ENCODE measurements around the gene SPAG16.

The SPAG16 gene

DNA sequence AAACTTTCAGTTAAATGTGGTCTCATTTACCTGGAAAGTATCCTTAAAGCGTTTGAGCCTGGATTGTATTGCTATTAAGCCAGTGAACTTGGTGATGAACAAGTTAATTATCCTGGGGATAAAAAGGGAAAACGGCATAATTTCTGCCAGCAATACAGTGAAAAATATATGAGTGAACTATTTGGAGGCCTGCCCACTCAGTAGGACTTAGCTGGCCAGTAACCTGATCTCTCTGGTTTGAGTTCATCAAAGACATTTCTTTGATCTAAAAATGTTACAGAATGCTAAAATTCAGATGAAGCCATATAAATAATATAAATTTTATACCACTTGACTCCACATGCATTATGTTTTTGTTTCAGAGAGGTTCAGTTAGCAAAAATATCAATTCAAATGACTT, 885.5 kb downstream of the SPAG16 start:
- DNase-seq (ENCODE audit: low read depth), result no peak
- no peak overlapping the region for H3K4me3 ChIP-seq (ENCODE audit: low read depth, low read length)
- TF ChIP-seq MYC (IDR thresholded peaks at IDR 0.05; ENCODE audit: low read depth, low read length) (no peak), POLR2A (IDR thresholded peaks at IDR 0.05; ENCODE audit: extremely low read depth, insufficient read length) (no peak)
- TF ChIP-seq, protein P1, sequence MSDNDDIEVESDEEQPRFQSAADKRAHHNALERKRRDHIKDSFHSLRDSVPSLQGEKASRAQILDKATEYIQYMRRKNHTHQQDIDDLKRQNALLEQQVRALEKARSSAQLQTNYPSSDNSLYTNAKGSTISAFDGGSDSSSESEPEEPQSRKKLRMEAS (IDR thresholded peaks at IDR 0.05; ENCODE audit: low read depth, low read length), result no peak
- TF ChIP-seq, protein P2, sequence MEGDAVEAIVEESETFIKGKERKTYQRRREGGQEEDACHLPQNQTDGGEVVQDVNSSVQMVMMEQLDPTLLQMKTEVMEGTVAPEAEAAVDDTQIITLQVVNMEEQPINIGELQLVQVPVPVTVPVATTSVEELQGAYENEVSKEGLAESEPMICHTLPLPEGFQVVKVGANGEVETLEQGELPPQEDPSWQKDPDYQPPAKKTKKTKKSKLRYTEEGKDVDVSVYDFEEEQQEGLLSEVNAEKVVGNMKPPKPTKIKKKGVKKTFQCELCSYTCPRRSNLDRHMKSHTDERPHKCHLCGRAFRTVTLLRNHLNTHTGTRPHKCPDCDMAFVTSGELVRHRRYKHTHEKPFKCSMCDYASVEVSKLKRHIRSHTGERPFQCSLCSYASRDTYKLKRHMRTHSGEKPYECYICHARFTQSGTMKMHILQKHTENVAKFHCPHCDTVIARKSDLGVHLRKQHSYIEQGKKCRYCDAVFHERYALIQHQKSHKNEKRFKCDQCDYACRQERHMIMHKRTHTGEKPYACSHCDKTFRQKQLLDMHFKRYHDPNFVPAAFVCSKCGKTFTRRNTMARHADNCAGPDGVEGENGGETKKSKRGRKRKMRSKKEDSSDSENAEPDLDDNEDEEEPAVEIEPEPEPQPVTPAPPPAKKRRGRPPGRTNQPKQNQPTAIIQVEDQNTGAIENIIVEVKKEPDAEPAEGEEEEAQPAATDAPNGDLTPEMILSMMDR (IDR thresholded peaks at IDR 0.05; ENCODE audit: low read depth, low read length), result no peak

DNA sequence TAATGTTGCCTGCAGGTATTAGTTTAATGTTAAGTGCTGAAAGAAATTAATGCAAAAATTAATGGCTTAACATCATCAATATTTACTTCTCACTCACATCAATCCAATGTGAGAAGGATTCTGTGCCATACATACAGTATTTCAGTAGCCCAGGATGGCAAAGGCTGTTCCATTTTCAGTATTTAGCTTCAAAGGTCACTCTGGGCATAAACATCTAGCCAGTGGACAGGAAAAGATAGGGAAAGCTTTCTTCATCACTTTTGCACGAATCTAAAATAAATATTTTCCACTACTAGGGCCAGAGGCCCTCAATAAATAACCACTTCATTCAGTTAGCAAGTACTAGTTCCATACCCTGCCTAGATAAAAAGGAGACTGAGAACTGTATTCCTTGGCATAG, 890.3 kb downstream of the SPAG16 start:
- no peak for DNase-seq (ENCODE audit: low read depth)
- TF ChIP-seq, protein P1 (IDR thresholded peaks at IDR 0.05; ENCODE audit: low read depth, low read length), result no peak
- TF ChIP-seq, protein P2 (IDR thresholded peaks at IDR 0.05; ENCODE audit: low read depth, low read length), result no peak
- TF ChIP-seq POLR2A (IDR thresholded peaks at IDR 0.05; ENCODE audit: extremely low read depth, insufficient read length) (no peak), MYC (IDR thresholded peaks at IDR 0.05; ENCODE audit: low read depth, low read length) (no peak)

DNA sequence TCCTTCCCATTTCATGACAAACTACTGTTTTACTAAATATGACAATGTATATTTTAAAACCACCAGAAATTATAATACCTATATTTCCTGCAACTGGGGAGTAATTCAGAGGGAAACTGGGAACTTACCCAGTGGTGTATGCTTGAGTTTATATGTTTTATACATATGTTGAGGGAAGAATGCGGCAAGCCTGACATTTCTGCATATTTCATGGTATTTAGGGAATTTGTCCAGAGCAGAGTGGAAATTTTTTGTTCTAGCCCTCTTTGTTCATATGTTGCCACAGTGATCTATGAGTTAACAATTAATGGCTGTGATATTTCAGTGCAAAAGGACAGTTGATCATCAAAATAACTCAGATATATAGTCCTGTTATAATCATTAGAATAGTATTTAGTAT, 895.8 kb downstream of the SPAG16 start:
- TF ChIP-seq, protein P1 (IDR thresholded peaks at IDR 0.05; ENCODE audit: low read depth, low read length), result no peak
- TF ChIP-seq, protein P2 (IDR thresholded peaks at IDR 0.05; ENCODE audit: low read depth, low read length), result no peak
- no peak for TF ChIP-seq POLR2A (IDR thresholded peaks at IDR 0.05; ENCODE audit: extremely low read depth, insufficient read length)
- no peak for TF ChIP-seq MYC (IDR thresholded peaks at IDR 0.05; ENCODE audit: low read depth, low read length)
- DNase-seq (ENCODE audit: low read depth), result no peak
- H3K4me3 ChIP-seq (ENCODE audit: low read depth, low read length), result no peak overlapping the region

More for the DNA sequence above, 890.3 kb downstream of the SPAG16 start:
- H3K4me3 ChIP-seq (ENCODE audit: low read depth, low read length), result no peak overlapping the region

DNA sequence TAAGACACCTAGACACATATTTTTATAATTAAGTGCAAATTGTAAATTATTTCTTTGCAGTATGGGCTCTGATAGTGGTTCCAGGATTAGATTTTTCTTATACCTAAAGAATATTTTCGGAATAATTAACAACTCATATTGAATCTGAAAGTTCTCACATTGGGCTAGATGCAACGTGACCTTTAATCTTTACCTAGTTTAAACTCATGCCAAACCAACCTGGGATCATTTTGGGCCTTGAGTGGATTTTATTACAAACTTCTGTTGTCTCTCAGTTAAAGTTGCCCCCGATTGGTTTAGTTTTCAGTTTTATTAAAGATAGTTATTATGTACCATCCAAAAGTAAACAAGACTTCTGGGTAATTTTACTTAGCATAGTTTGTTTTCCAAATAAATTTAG, 896.4 kb downstream of the SPAG16 start:
- no peak for DNase-seq (ENCODE audit: low read depth)
- no peak for TF ChIP-seq POLR2A (IDR thresholded peaks at IDR 0.05; ENCODE audit: extremely low read depth, insufficient read length)
- TF ChIP-seq, protein P2 (IDR thresholded peaks at IDR 0.05; ENCODE audit: low read depth, low read length), result no peak
- TF ChIP-seq MYC (IDR thresholded peaks at IDR 0.05; ENCODE audit: low read depth, low read length), result no peak
- TF ChIP-seq, protein P1 (IDR thresholded peaks at IDR 0.05; ENCODE audit: low read depth, low read length), result no peak

DNA sequence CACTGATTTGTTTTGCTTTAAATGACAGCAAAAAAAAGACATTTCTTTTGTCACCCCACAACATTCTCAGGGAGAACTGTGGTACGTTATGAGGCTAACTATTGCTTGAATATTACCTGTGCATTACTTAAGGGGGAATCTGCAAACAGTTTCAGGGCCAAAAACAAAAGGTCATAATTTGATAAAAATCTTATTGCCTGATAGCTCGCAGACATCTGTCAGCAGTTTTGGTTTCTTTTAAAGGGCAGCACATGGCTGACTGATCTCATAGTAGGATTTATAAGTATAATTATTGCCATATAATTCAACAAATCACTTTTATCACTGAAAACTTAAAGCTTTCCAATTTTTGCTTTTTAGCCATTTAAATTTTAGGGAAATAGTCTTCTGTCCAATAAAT, 900.2 kb downstream of the SPAG16 start:
- H3K4me3 ChIP-seq (ENCODE audit: low read depth, low read length), result no peak overlapping the region
- TF ChIP-seq, protein P1 (IDR thresholded peaks at IDR 0.05; ENCODE audit: low read depth, low read length), result no peak
- TF ChIP-seq POLR2A (IDR thresholded peaks at IDR 0.05; ENCODE audit: extremely low read depth, insufficient read length), result no peak
- TF ChIP-seq MYC (IDR thresholded peaks at IDR 0.05; ENCODE audit: low read depth, low read length), result no peak
- TF ChIP-seq, protein P2 (IDR thresholded peaks at IDR 0.05; ENCODE audit: low read depth, low read length), result no peak
- DNase-seq (ENCODE audit: low read depth), result no peak

More for the DNA sequence above, 896.4 kb downstream of the SPAG16 start:
- no peak overlapping the region for H3K4me3 ChIP-seq (ENCODE audit: low read depth, low read length)

Data from NB4 (cell line).